GM21447 (cell line): ENCODE measurements around the gene KCNH3.

ENCODE experiments used
- ATAC-seq: cut with Tn5 transposase; IDR thresholded peaks from one replicate; pipeline ENCODE4 v1.9.1; 2021; ENCODE audit not compliant: unreplicated experiment

The KCNH3 gene

GRCh38 chr12:49543914-49544815, 5.3 kb downstream of the KCNH3 start:
- no peak for ATAC-seq

GRCh38 chr12:49545815-49546214, 7.0 kb downstream of the KCNH3 start:
- ATAC-seq, result no peak

GRCh38 chr12:49546481-49546880, 7.7 kb downstream of the KCNH3 start:
- ATAC-seq, result no peak

GRCh38 chr12:49547090-49547690, 8.4 kb downstream of the KCNH3 start:
- no peak for ATAC-seq

- no peak for ATAC-seq
Measured at GRCh38 chr12:49548481-49548821, 9.6 kb downstream of the KCNH3 start.

- ATAC-seq, result no peak
Measured at GRCh38 chr12:49548822-49549648, 10.2 kb downstream of the KCNH3 start.

- no peak for ATAC-seq
Measured at GRCh38 chr12:49549735-49550692, 11.2 kb downstream of the KCNH3 start.

GRCh38 chr12:49550693-49551252, 11.9 kb downstream of the KCNH3 start:
- ATAC-seq, result no peak

GRCh38 chr12:49552014-49552413, 13.2 kb downstream of the KCNH3 start:
- no peak for ATAC-seq

- no peak for ATAC-seq
Measured at GRCh38 chr12:49552425-49552824, 13.6 kb downstream of the KCNH3 start.

- ATAC-seq, result no peak
Measured at GRCh38 chr12:49552899-49553298, 14.1 kb downstream of the KCNH3 start.

GRCh38 chr12:49553512-49554088, 14.8 kb downstream of the KCNH3 start:
- ATAC-seq, result no peak

- ATAC-seq, result no peak
Measured at GRCh38 chr12:49554266-49554665, 15.4 kb downstream of the KCNH3 start.

GRCh38 chr12:49555631-49556390, 17.0 kb downstream of the KCNH3 start:
- ATAC-seq, result no peak

GRCh38 chr12:49556391-49557186, 17.8 kb downstream of the KCNH3 start:
- ATAC-seq, result no peak

GRCh38 chr12:49557187-49557916, 18.5 kb downstream of the KCNH3 start:
- no peak for ATAC-seq

GRCh38 chr12:49557917-49558215, 19.0 kb downstream of the KCNH3 start:
- no peak for ATAC-seq

GRCh38 chr12:49558526-49558925, 19.7 kb downstream of the KCNH3 start:
- no peak for ATAC-seq
